Measurements from ENCODE around the gene PAQR5. TPM values are rescaled to one million over a fixed set of nuclear protein-coding genes. Genes with fewer than 3 reads are reported as not detected.

PAQR5 gene
- total RNA-seq, 1 experiment from 2014 or later = 34.0 TPM

DNA sequence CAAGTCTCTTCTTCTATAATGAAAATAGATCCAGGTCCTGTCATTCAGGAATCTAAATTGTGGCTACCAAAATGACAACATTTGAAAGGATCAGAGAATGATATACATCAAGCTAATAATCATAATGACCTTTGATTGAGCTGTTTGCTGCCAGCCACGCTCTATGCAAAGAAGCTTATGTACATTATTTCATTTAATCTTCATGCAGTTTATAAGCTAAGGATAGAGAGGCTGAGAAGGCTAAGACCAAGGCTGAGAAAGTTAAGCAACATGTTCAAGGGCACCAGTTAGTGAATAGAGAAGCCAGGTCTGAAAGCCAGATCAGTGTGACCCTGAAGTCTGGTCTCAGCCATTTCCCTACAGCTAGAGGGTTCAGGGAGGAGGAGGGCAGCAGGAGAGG, 29.4 kb downstream of the PAQR5 start (continued):
- TF ChIP-seq, protein P1, sequence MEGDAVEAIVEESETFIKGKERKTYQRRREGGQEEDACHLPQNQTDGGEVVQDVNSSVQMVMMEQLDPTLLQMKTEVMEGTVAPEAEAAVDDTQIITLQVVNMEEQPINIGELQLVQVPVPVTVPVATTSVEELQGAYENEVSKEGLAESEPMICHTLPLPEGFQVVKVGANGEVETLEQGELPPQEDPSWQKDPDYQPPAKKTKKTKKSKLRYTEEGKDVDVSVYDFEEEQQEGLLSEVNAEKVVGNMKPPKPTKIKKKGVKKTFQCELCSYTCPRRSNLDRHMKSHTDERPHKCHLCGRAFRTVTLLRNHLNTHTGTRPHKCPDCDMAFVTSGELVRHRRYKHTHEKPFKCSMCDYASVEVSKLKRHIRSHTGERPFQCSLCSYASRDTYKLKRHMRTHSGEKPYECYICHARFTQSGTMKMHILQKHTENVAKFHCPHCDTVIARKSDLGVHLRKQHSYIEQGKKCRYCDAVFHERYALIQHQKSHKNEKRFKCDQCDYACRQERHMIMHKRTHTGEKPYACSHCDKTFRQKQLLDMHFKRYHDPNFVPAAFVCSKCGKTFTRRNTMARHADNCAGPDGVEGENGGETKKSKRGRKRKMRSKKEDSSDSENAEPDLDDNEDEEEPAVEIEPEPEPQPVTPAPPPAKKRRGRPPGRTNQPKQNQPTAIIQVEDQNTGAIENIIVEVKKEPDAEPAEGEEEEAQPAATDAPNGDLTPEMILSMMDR (IDR thresholded peaks at IDR 0.05 in 2 of 3, conservative IDR thresholded peaks at IDR 0.05 in 1 of 3; ENCODE audit: borderline replicate concordance in 1 of 3, insufficient read depth in 1 of 3, low read depth in 2 of 3, low read length in 2 of 3) = no peak
- TF ChIP-seq, protein P2, sequence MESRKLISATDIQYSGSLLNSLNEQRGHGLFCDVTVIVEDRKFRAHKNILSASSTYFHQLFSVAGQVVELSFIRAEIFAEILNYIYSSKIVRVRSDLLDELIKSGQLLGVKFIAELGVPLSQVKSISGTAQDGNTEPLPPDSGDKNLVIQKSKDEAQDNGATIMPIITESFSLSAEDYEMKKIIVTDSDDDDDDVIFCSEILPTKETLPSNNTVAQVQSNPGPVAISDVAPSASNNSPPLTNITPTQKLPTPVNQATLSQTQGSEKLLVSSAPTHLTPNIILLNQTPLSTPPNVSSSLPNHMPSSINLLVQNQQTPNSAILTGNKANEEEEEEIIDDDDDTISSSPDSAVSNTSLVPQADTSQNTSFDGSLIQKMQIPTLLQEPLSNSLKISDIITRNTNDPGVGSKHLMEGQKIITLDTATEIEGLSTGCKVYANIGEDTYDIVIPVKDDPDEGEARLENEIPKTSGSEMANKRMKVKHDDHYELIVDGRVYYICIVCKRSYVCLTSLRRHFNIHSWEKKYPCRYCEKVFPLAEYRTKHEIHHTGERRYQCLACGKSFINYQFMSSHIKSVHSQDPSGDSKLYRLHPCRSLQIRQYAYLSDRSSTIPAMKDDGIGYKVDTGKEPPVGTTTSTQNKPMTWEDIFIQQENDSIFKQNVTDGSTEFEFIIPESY (IDR thresholded peaks at IDR 0.05; ENCODE audit: extremely low read depth, insufficient replicate concordance, low read length) = no peak
- no peak for TF ChIP-seq FOSL1 (IDR thresholded peaks at IDR 0.05; ENCODE audit: low read depth)
- TF ChIP-seq RAD21 (IDR thresholded peaks at IDR 0.05; ENCODE audit: low read depth) = no peak

- Histone ChIP-seq H3K4me1 (ENCODE audit: control insufficient read depth in 1 of 2, insufficient read depth in 2 of 2, low read length in 2 of 2) (peaks cover 12 to 19% of the 10 kb centered on the region in 2 experiments; a peak in 3 of 4 replicates), H3K27ac (ENCODE audit: low read depth, low read length) (no peak overlapping the region; the same call in 1 of the 2 replicates), H3K9me3 (ENCODE audit: control insufficient read depth in 1 of 2, insufficient read depth in 1 of 2, low read depth in 1 of 2, low read length in 2 of 2) (no peaks in the 10 kb centered on the region), H3K9me2 (ENCODE audit: insufficient read depth) (no peaks in the 10 kb centered on the region), H3K79me2 (ENCODE audit: insufficient read depth, low read length) (no peaks in the 10 kb centered on the region), H4K20me1 (ENCODE audit: insufficient read depth) (no peaks in the 10 kb centered on the region), H3K4me3 (replicated peaks in 1 of 2; ENCODE audit: low read depth in 1 of 2, low read length in 2 of 2) (no peak overlapping the region), H3K27me3 (ENCODE audit: insufficient read depth, low read length) (no peaks in the 10 kb centered on the region), H3K4me2 (ENCODE audit: low read length) (peak overlapping the region; percentile 42), H3K36me3 (ENCODE audit: control insufficient read depth in 1 of 2, insufficient read depth in 2 of 2, low read length in 2 of 2) (no peaks in the 10 kb centered on the region; a peak in 1 of 4 replicates), H3K9ac (ENCODE audit: low read length) (no peak overlapping the region), H2AFZ (ENCODE audit: low read depth, low read length, poor library complexity, severe bottlenecking) (no peak overlapping the region)
- DNase-seq (ENCODE audit: low read depth, low spot score) (no peak), ATAC-seq (peak; percentile 80)
- TF ChIP-seq POLR2A (IDR thresholded peaks at IDR 0.05; ENCODE audit: borderline replicate concordance, extremely low read depth, insufficient read depth, insufficient read length) = no peak
- TF ChIP-seq, protein P3, sequence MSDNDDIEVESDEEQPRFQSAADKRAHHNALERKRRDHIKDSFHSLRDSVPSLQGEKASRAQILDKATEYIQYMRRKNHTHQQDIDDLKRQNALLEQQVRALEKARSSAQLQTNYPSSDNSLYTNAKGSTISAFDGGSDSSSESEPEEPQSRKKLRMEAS (IDR thresholded peaks at IDR 0.05) = peak; percentile 57; the same call in 1 of the 2 replicates
- TF ChIP-seq SRF (IDR thresholded peaks at IDR 0.05; ENCODE audit: low read depth) = no peak
- no peak for TF ChIP-seq YY1 (IDR thresholded peaks at IDR 0.05; ENCODE audit: extremely low read depth, insufficient replicate concordance, low read depth, low read length)
- no peak for TF ChIP-seq ELF1 (IDR thresholded peaks at IDR 0.05; ENCODE audit: borderline replicate concordance, low read depth)
- no peak for TF ChIP-seq ZNF274 (IDR thresholded peaks at IDR 0.05; ENCODE audit: low read depth, low read length)
- peak; percentile 53 for TF ChIP-seq CBX3 (IDR thresholded peaks at IDR 0.05; ENCODE audit: low read depth)
- TF ChIP-seq EGR1 (IDR thresholded peaks at IDR 0.05; ENCODE audit: low read depth) = no peak
- no peak for TF ChIP-seq EZH2 (IDR thresholded peaks at IDR 0.05)
- peak; percentile 31; the same call in 1 of the 2 replicates for TF ChIP-seq JUND (IDR thresholded peaks at IDR 0.05)
- TF ChIP-seq, protein P2 (IDR thresholded peaks at IDR 0.05; ENCODE audit: extremely low read depth, insufficient replicate concordance, low read length) = no peak
- peak; percentile 59 for TF ChIP-seq SP1 (IDR thresholded peaks at IDR 0.05; ENCODE audit: low read depth)
- no peak for TF ChIP-seq SIN3A (IDR thresholded peaks at IDR 0.05; ENCODE audit: low read depth)
- no peak for TF ChIP-seq FOSL1 (IDR thresholded peaks at IDR 0.05; ENCODE audit: low read depth)
- no peak for TF ChIP-seq EZH2phosphoT487 (IDR thresholded peaks at IDR 0.05; ENCODE audit: borderline replicate concordance)
- RAD21 ChIA-PET (ENCODE audit: low non-redundant PET in 1 of 2, low total read pairs in 2 of 2, uncharacterized antibody in 2 of 2, unreplicated experiment in 2 of 2) = no interaction called here
- POLR2A ChIA-PET = no interaction called here
- BruUV-seq (replicated peaks) = no TSS peak
- CTCF ChIA-PET = no interaction called here
- intact Hi-C loops (cut with micrococcal nuclease) = no loop called here
These were observed 30.0 kb downstream of the PAQR5 start for GRCh38 chr15:69328739-69329138.

Measured in HCT116 (cell line).